HepG2 (cell line): Measurements from ENCODE around the gene KCNMA1. TPM values are rescaled to one million over a fixed set of nuclear protein-coding genes. Genes with fewer than 3 reads are reported as not detected.

Source experiments
- ATAC-seq: fragments of 200-7000 bp; cut with Tn5 transposase; 3 replicates; pipeline ENCODE4 v1.9.1; 2020; ENCODE audit warnings: mild to moderate bottlenecking, moderate library complexity
- BruUV-seq: library from RNA; stranded (reverse); fragments of 400-500 nt; replicated peaks from 2 replicates; lab custom pipeline; 2021; lab: Mats Ljungman, UMichigan
- CTCF ChIA-PET: fragments of 300-600 bp; formaldehyde crosslinking; extraction: SDS; loops from one replicate; lab custom pipeline; 2021; ENCODE audit warnings: low total read pairs, inconsistent platforms, low intra/inter-chr PET ratio; lab: Yijun Ruan, JAX
- POLR2A ChIA-PET: fragments of 350-600 bp; sonication (Branson Sonifier 250); formaldehyde crosslinking; loops from one replicate; lab custom pipeline; 2020; ENCODE audit warnings: antibody characterized with exemption, inconsistent platforms; lab: Yijun Ruan, JAX
- DNase-seq: peaks from one replicate; pipeline ENCODE4 v3.0.0-alpha.2; 2015; ENCODE audit warnings: low spot score
- FAIRE-seq: peaks from 3 replicates; lab custom pipeline; 2011; peaks lifted over from hg19 to GRCh38; lab: Jason Lieb, UNC
- H2AFZ ChIP-seq: one replicate; pipeline ENCODE4 v1.6.1; 2011; ENCODE audit warnings: low read length, inconsistent platforms
- H3K27ac ChIP-seq: fragments of 300-600 bp; 3 replicates; pipeline ENCODE4 v1.8.0; 2011; ENCODE audit warnings: mixed run types, mild to moderate bottlenecking, mixed read lengths, low read length, inconsistent platforms; ENCODE audit not compliant: insufficient read depth; ENCODE audit errors: extremely low read length
- H3K27me3 ChIP-seq, 2 experiments: fragments of 200-600 bp in 1 of 2; 2 replicates in 1 of 2; 3 replicates in 1 of 2; pipeline versions ENCODE4 v1.6.0 to v1.8.0; 2011; ENCODE audit warnings: low read length in 2 of 2, mild to moderate bottlenecking in 2 of 2, moderate library complexity in 2 of 2, inconsistent platforms in 1 of 2; ENCODE audit not compliant: insufficient read depth in 2 of 2, control insufficient read depth in 1 of 2
- H3K36me3 ChIP-seq, 2 experiments: fragments of 200-600 bp in 1 of 2; replicated peaks in 1 of 2; 2 replicates in 1 of 2; 3 replicates in 1 of 2; pipeline versions ENCODE4 v1.5.1 to v1.8.0; 2011; ENCODE audit warnings: low read length in 2 of 2, inconsistent platforms in 1 of 2; ENCODE audit not compliant: insufficient read depth in 2 of 2, control insufficient read depth in 1 of 2
- H3K4me1 ChIP-seq: 2 replicates; pipeline ENCODE4 v1.5.1; 2012; ENCODE audit warnings: low read length, inconsistent platforms; ENCODE audit not compliant: insufficient read depth
- H3K4me2 ChIP-seq: 2 replicates; pipeline ENCODE4 v1.6.0; 2011; ENCODE audit warnings: low read depth, low read length, inconsistent platforms
- H3K4me3 ChIP-seq, 3 experiments: fragments of 200-600 bp in 1 of 3; sonication (generic), shearing (Covaris generic) in 1 of 3; replicated peaks in 1 of 3; 2 replicates each; pipeline ENCODE4 v1.5.1; 2011 to 2016; ENCODE audit warnings: low read length in 3 of 3, inconsistent platforms in 2 of 3, low read depth in 2 of 3, mild to moderate bottlenecking in 2 of 3, control low read depth in 1 of 3, mixed read lengths in 1 of 3; ENCODE audit not compliant: insufficient read depth in 1 of 3
- H3K79me2 ChIP-seq: one replicate; pipeline ENCODE4 v1.6.1; 2011; ENCODE audit warnings: low read length, inconsistent platforms; ENCODE audit not compliant: insufficient read depth
- H3K9ac ChIP-seq: 2 replicates; pipeline ENCODE4 v1.6.0; 2011; ENCODE audit warnings: mild to moderate bottlenecking, low read depth, low read length, inconsistent platforms; ENCODE audit not compliant: insufficient read depth
- H3K9me3 ChIP-seq: 2 replicates; pipeline ENCODE4 v1.5.1; 2012; ENCODE audit warnings: mild to moderate bottlenecking, low read length
- H4K20me1 ChIP-seq: 2 replicates; pipeline ENCODE4 v1.6.0; 2011; ENCODE audit warnings: inconsistent platforms, mild to moderate bottlenecking, low read length, moderate library complexity; ENCODE audit not compliant: insufficient read depth
- ADNP ChIP-seq: sonication (generic); formaldehyde crosslinking; IDR thresholded peaks from 2 replicates; pipeline ENCODE4 v1.4.0; 2020; ENCODE audit warnings: missing genetic modification reagents
- ASH2L ChIP-seq: fragments of 300-600, 200-600 bp; sonication (generic); IDR thresholded peaks from 2 replicates; pipeline ENCODE4 v1.7.0; 2017; ENCODE audit warnings: low read depth, mild to moderate bottlenecking, moderate library complexity, mixed read lengths, low read length; ENCODE audit not compliant: insufficient read length
- ATF2 ChIP-seq: sonication (generic); formaldehyde crosslinking; IDR thresholded peaks from 2 replicates; pipeline ENCODE4 v1.4.0; 2020; ENCODE audit warnings: missing genetic modification reagents
- CREM ChIP-seq, 2 experiments: sonication (generic) in 1 of 2; formaldehyde crosslinking in 1 of 2; IDR thresholded peaks; 2 replicates each; pipeline versions ENCODE4 v1.4.0 to v1.6.1; 2016 to 2020; ENCODE audit warnings: antibody characterized with exemption in 1 of 2, mild to moderate bottlenecking in 1 of 2, missing genetic modification reagents in 1 of 2
- FOXM1 ChIP-seq: sonication (generic); formaldehyde crosslinking; IDR thresholded peaks from 2 replicates; pipeline ENCODE4 v1.5.0; 2020; ENCODE audit warnings: missing genetic modification reagents
- KAT8 ChIP-seq: IDR thresholded peaks from 2 replicates; pipeline ENCODE4 v1.6.1; 2016; ENCODE audit warnings: missing genetic modification reagents, missing compliant biosample characterization
- MXD1 ChIP-seq: sonication (generic); formaldehyde crosslinking; IDR thresholded peaks from 2 replicates; pipeline ENCODE4 v1.4.0; 2020; ENCODE audit warnings: mild to moderate bottlenecking, missing genetic modification reagents
- PHB2 ChIP-seq: fragments of 450-650 bp; IDR thresholded peaks from 2 replicates; pipeline ENCODE4 v1.6.1; 2018; ENCODE audit not compliant: partially characterized antibody
- POLR2AphosphoS5 ChIP-seq: IDR thresholded peaks from 2 replicates; pipeline ENCODE4 v1.6.1; 2012; ENCODE audit warnings: low read depth, low read length
- RARA ChIP-seq: IDR thresholded peaks from 2 replicates; pipeline ENCODE4 v1.6.1; 2016; ENCODE audit warnings: missing genetic modification reagents, missing compliant biosample characterization
- SRSF9 ChIP-seq: fragments of 200-400 bp; formaldehyde crosslinking; IDR thresholded peaks from 2 replicates; pipeline ENCODE4 v1.6.1; 2018; ENCODE audit warnings: borderline replicate concordance, mild to moderate bottlenecking, low read depth, low read length; ENCODE audit not compliant: insufficient read depth, poor library complexity, severe bottlenecking
- ZFP82 ChIP-seq: sonication (generic); formaldehyde crosslinking; IDR thresholded peaks from 2 replicates; pipeline ENCODE4 v1.5.1; 2020; ENCODE audit warnings: mild to moderate bottlenecking, missing genetic modification reagents, borderline replicate concordance
- ZNF24 ChIP-seq: fragments of 450-650 bp; IDR thresholded peaks from 2 replicates; pipeline ENCODE4 v1.6.1; 2017; ENCODE audit warnings: antibody characterized with exemption, mild to moderate bottlenecking
- ZNF784 ChIP-seq: sonication (generic); formaldehyde crosslinking; IDR thresholded peaks from 2 replicates; pipeline ENCODE4 v1.5.1; 2020; ENCODE audit warnings: missing genetic modification reagents, mild to moderate bottlenecking, borderline replicate concordance
- WGBS: methylation state at CpG from one replicate; pipeline ENCODE4 v1.1.6; 2017; ENCODE audit warnings: low lambda C conversion rate; 5-methylcytosine and 5-hydroxymethylcytosine counted together
- in situ Hi-C: cut with HindIII; loops from 2 replicates; pipeline ENCODE4 v1.10.0; 2017; ENCODE audit warnings: low pct_unique_long_range_greater_than_20kb; ENCODE audit not compliant: extremely low pct_ligation_motif_present
- intact Hi-C: fragments of 100-400 bp; cut with micrococcal nuclease; formaldehyde crosslinking; loops from one replicate; pipeline ENCODE4 v1.10.0; 2022; ENCODE audit not compliant: unreplicated experiment
- polyA plus RNA-seq, 8 experiments: library from polyadenylated mRNA; depleted of rRNA in 3 of 8; stranded (reverse) in 7 of 8; unstranded in 1 of 8; fragments of >200 nt; fragmentation: Illumina TruSeq in 4 of 8; extraction: Trizol in 4 of 8; gene quantifications; 2 replicates each; pipeline versions ENCODE4 v1.2.1 to v1.2.3, GENCODE V29; 2011 to 2016; ENCODE audit warnings: low read depth in 4 of 8, missing spikeins in 1 of 8, mixed read lengths in 1 of 8; ENCODE audit not compliant: insufficient read depth in 1 of 8
- total RNA-seq, 5 experiments: library from RNA; depleted of rRNA; stranded (reverse); fragments of >200 nt; fragmentation: Illumina TruSeq; extraction: Trizol; gene quantifications; 2 replicates each; pipeline ENCODE4 v1.2.3, GENCODE V29; 2016; ENCODE audit warnings: low read depth in 1 of 5
- TF ChIP-seq, protein P1 (sequence below): sonication (generic); formaldehyde crosslinking; IDR thresholded peaks from 2 replicates; pipeline ENCODE4 v1.5.0; 2020; ENCODE audit warnings: missing genetic modification reagents
- TF ChIP-seq, protein P2 (sequence below): IDR thresholded peaks from 2 replicates; pipeline ENCODE4 v1.6.1; 2016; ENCODE audit warnings: control low read depth

Gene KCNMA1
- total and polyA plus RNA-seq, 2 of the 13 experiments (the other 11 are each of a cell fraction or from before 2014, with no cell fraction given): 0.02 TPM; not detected in 1

GRCh38 chr10:77436257-77436975 is 201.2 kb downstream of the KCNMA1 start:
- no TSS peak for BruUV-seq
- no peak overlapping the region for H3K9ac ChIP-seq
- H3K27me3 ChIP-seq: 0 out of 5 replicates have a peak, but pooled peaks cover 0 to 2% of the 10 kb centered on the region in 2 experiments
- no peaks in the 10 kb centered on the region for H3K79me2 ChIP-seq
- no peaks in the 10 kb centered on the region for H4K20me1 ChIP-seq
- 3% methylated on average over 3 of the region's 3 CpGs for WGBS
- intact Hi-C loops: no loop called here
- H3K4me2 ChIP-seq: no peak overlapping the region
- ChIA-PET CTCF (no interaction called here), POLR2A (no interaction called here)
- in situ Hi-C loops: no loop called here
- no peak overlapping the region for H2AFZ ChIP-seq
- no peak overlapping the region for H3K27ac ChIP-seq
- TF ChIP-seq FOXM1 (no peak), SRSF9 (no peak), ZFP82 (CRISPR knock-in tag) (no peak), PHB2 (no peak), ZNF24 (no peak), CREM (IDR thresholded peaks at IDR 0.05) (no peak), CREM (CRISPR knock-in tag; IDR thresholded peaks at IDR 0.05) (no peak), MXD1 (CRISPR knock-in tag) (no peak), ADNP (CRISPR knock-in tag) (no peak), ASH2L (no peak), KAT8 (CRISPR knock-in tag) (no peak), POLR2AphosphoS5 (no peak), ZNF784 (no peak), ATF2 (CRISPR knock-in tag) (no peak), RARA (no peak)
- TF ChIP-seq, protein P1, sequence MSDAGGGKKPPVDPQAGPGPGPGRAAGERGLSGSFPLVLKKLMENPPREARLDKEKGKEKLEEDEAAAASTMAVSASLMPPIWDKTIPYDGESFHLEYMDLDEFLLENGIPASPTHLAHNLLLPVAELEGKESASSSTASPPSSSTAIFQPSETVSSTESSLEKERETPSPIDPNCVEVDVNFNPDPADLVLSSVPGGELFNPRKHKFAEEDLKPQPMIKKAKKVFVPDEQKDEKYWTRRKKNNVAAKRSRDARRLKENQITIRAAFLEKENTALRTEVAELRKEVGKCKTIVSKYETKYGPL (CRISPR knock-in tag): no peak
- TF ChIP-seq, protein P2, sequence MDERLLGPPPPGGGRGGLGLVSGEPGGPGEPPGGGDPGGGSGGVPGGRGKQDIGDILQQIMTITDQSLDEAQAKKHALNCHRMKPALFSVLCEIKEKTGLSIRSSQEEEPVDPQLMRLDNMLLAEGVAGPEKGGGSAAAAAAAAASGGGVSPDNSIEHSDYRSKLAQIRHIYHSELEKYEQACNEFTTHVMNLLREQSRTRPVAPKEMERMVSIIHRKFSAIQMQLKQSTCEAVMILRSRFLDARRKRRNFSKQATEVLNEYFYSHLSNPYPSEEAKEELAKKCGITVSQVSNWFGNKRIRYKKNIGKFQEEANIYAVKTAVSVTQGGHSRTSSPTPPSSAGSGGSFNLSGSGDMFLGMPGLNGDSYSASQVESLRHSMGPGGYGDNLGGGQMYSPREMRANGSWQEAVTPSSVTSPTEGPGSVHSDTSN (CRISPR knock-in tag): no peak
- H3K36me3 ChIP-seq: no peaks in the 10 kb centered on the region
- DNase-seq (no peak), ATAC-seq (no peak), FAIRE-seq (no peak)
- no peaks in the 10 kb centered on the region for H3K4me1 ChIP-seq
- no peak overlapping the region for H3K4me3 ChIP-seq
- H3K9me3 ChIP-seq: no peaks in the 10 kb centered on the region
